DND-41 (cell line): ENCODE results near the gene ARIH2.

Experiments used
- ATAC-seq: fragments of 200-7000 bp; cut with Tn5 transposase; 3 replicates; pipeline ENCODE4 v1.9.1; 2021; ENCODE audit warnings: low read depth; ENCODE audit not compliant: insufficient read depth
- DNase-seq: peaks from one replicate; pipeline ENCODE4 v3.0.0-alpha.2; 2020
- H2AFZ ChIP-seq: 2 replicates; pipeline ENCODE4 v1.6.0; 2012; ENCODE audit warnings: low read depth, low read length
- H3K27ac ChIP-seq: 2 replicates; pipeline ENCODE4 v1.5.1; 2012; ENCODE audit warnings: low read length, inconsistent platforms
- H3K27me3 ChIP-seq: fragments of 200-600 bp; sonication (generic); 2 replicates; pipeline ENCODE4 v1.6.0; 2012; ENCODE audit warnings: low read length, mild to moderate bottlenecking, inconsistent platforms; ENCODE audit not compliant: insufficient read depth, poor library complexity
- H3K36me3 ChIP-seq: 2 replicates; pipeline ENCODE4 v1.5.1; 2012; ENCODE audit warnings: low read length, inconsistent platforms; ENCODE audit not compliant: insufficient read depth
- H3K4me1 ChIP-seq: 2 replicates; pipeline ENCODE4 v1.5.1; 2012; ENCODE audit warnings: mild to moderate bottlenecking, low read length; ENCODE audit not compliant: insufficient read depth
- H3K4me2 ChIP-seq: 2 replicates; pipeline ENCODE4 v1.6.0; 2012; ENCODE audit warnings: mild to moderate bottlenecking, moderate library complexity, low read length, inconsistent platforms; ENCODE audit not compliant: insufficient read depth
- H3K4me3 ChIP-seq, 2 experiments: fragments of 200-600 bp in 1 of 2; shearing (Covaris generic) in 1 of 2; 2 replicates each; pipeline ENCODE4 v1.5.1; 2012 to 2016; ENCODE audit warnings: inconsistent platforms in 2 of 2, low read length in 2 of 2, mild to moderate bottlenecking in 2 of 2, low read depth in 1 of 2, moderate library complexity in 1 of 2
- H3K79me2 ChIP-seq: 2 replicates; pipeline ENCODE4 v1.6.0; 2012; ENCODE audit warnings: low read length, inconsistent platforms; ENCODE audit not compliant: insufficient read depth
- H3K9ac ChIP-seq: 2 replicates; pipeline ENCODE4 v1.6.0; 2012; ENCODE audit warnings: low read depth, mild to moderate bottlenecking, inconsistent platforms, low read length, moderate library complexity
- H3K9me3 ChIP-seq: 2 replicates; pipeline ENCODE4 v1.5.1; 2012; ENCODE audit warnings: low read length, moderate library complexity, mild to moderate bottlenecking, inconsistent platforms; ENCODE audit not compliant: insufficient read depth, severe bottlenecking
- H4K20me1 ChIP-seq: 2 replicates; pipeline ENCODE4 v1.6.0; 2012; ENCODE audit warnings: low read length; ENCODE audit not compliant: insufficient read depth
- CTCF ChIP-seq: IDR thresholded peaks from 2 replicates; pipeline ENCODE4 v1.5.1; 2012; ENCODE audit warnings: borderline replicate concordance, low read length, moderate library complexity, mild to moderate bottlenecking; ENCODE audit not compliant: poor library complexity, severe bottlenecking; ENCODE audit errors: extremely low read depth
- EZH2 ChIP-seq: IDR thresholded peaks from 3 replicates; pipeline ENCODE4 v1.6.1; 2012; ENCODE audit warnings: borderline replicate concordance, low read depth, mild to moderate bottlenecking, moderate library complexity, low read length, inconsistent platforms; ENCODE audit not compliant: severe bottlenecking

The ARIH2 gene

GRCh38 chr3:48927928-48928327 is 9.3 kb downstream of the ARIH2 start:
- Histone ChIP-seq H3K4me1 (peaks cover 6% of the 10 kb centered on the region; the same call in 1 of the 2 replicates), H3K36me3 (peaks cover 78% of the 10 kb centered on the region), H2AFZ (no peak overlapping the region), H3K9ac (no peak overlapping the region), H3K27me3 (no peaks in the 10 kb centered on the region), H3K27ac (no peak overlapping the region), H3K4me3 (no peak overlapping the region), H3K9me3 (no peaks in the 10 kb centered on the region), H3K4me2 (no peak overlapping the region), H4K20me1 (peaks cover 52% of the 10 kb centered on the region; the same call in 1 of the 2 replicates), H3K79me2 (peaks cover 95% of the 10 kb centered on the region)
- DNase-seq (no peak), ATAC-seq (no peak)
- TF ChIP-seq CTCF (no peak), EZH2 (no peak)

GRCh38 chr3:48928679-48929078 is 10.0 kb downstream of the ARIH2 start:
- no peak for TF ChIP-seq EZH2
- TF ChIP-seq CTCF: no peak
- Histone ChIP-seq H3K36me3 (peaks cover 81% of the 10 kb centered on the region), H3K27me3 (no peaks in the 10 kb centered on the region), H4K20me1 (peaks cover 55% of the 10 kb centered on the region; the same call in 1 of the 2 replicates), H3K9me3 (no peaks in the 10 kb centered on the region), H3K9ac (no peak overlapping the region), H3K27ac (no peak overlapping the region), H3K79me2 (peaks cover 95% of the 10 kb centered on the region), H3K4me1 (peaks cover 6% of the 10 kb centered on the region; the same call in 1 of the 2 replicates), H3K4me3 (no peak overlapping the region), H3K4me2 (no peak overlapping the region), H2AFZ (no peak overlapping the region)
- no peak for ATAC-seq
- no peak for DNase-seq

GRCh38 chr3:48929358-48930035 is 10.9 kb downstream of the ARIH2 start:
- no peaks in the 10 kb centered on the region for H3K27me3 ChIP-seq
- DNase-seq (no peak), ATAC-seq (no peak)
- peaks cover 95% of the 10 kb centered on the region for H3K79me2 ChIP-seq
- H3K4me3 ChIP-seq: no peak overlapping the region
- H3K36me3 ChIP-seq: peaks cover 81% of the 10 kb centered on the region
- TF ChIP-seq EZH2 (no peak), CTCF (no peak)
- H3K27ac ChIP-seq: no peak overlapping the region
- H2AFZ ChIP-seq: no peak overlapping the region
- peaks cover 51% of the 10 kb centered on the region; the same call in 1 of the 2 replicates for H4K20me1 ChIP-seq
- peaks cover 6% of the 10 kb centered on the region; the same call in 1 of the 2 replicates for H3K4me1 ChIP-seq
- H3K9me3 ChIP-seq: no peaks in the 10 kb centered on the region
- no peak overlapping the region for H3K9ac ChIP-seq
- no peak overlapping the region for H3K4me2 ChIP-seq
